ENCODE results near the gene CACNB4. TPM values are rescaled to one million over a fixed set of nuclear protein-coding genes. Genes with fewer than 3 reads are reported as not detected.
A peak's percentile ranks its signal among the peaks of the same experiment; 100 is the strongest.
"Not testable (repeated sequence)": the region's sequence is repeated elsewhere in the genome, so short reads cannot be mapped to it uniquely, and the experiment has no call there.

The CACNB4 gene
- total RNA-seq, 1 experiment from 2014 or later: 4.4 TPM

DNA sequence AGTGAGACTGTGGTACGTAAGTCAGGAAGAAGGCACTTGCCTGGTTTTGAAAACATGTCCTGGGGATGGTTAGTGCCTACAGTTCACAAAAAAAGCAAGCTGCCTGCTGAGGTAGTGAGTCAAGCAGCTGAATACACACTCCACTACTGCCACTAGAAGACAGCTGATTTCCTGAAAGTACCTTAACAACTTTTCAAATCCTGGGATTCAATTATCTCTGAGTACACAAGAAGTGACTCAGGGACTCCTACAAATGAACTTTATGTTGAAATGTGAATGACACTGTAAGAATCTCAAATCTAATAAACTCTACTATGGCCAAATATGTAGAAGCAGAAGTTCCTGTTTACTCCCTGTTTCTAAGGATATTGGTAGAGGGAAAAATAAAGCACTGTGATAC lies 212.6 kb downstream of the CACNB4 start:
- DNase-seq (ENCODE audit: low spot score): no peak
- in situ Hi-C loops (cut with HindIII; ENCODE audit: low sequenced_read_pairs): no loop called here

DNA sequence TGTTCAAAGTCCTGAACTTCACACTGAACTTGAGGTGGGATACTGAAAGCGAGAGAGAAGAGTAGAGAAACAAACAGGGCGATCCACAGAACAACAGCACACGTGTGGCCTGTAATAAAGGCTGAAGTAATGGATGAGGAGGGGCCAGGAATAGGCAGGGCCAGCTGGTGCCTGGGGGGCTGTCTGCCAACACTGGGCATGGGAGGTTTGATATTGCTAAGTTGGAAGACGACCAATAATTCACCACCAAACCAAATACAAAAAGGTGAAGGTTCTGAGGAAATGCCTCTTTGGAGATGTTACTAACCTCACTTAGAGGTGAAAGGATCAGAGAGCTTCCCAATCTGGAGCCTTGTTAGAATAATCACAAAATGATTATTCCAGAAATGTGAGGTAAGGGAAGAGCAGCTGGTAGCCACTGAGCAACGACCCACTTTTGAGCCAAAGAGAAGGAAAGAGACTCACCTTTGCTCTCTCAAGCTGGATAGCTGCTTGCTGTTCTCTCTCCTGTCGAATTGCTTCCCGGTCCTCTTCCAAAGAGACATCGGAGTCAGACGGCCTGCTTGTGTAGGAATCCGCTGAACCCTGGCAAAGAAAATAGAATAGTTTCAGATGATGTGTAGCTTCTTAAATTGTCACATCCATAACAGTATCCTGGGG lies 215.9 kb downstream of the CACNB4 start:
- DNase-seq (ENCODE audit: low spot score): peak; percentile 92
- in situ Hi-C loops (cut with HindIII; ENCODE audit: low sequenced_read_pairs): no loop called here

DNA sequence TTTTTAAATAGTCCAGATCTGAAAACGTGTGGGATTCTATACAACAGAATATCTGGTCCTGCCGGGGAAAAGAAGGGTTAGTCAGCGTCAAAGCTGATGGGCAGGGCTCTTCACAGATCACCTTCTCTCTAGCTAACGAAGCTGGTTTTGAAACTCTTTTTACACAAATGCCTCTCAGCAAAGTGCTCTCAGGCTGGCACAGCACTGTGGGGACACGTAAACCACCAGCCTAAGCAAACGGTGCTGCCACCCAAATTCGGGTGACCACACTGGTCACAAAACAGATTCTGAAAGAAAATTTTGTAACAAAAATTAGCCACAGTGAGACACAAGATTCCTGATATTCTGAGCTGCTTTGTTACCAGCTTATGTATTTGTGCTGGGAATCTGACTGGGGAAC lies 217.5 kb downstream of the CACNB4 start:
- in situ Hi-C loops (cut with HindIII; ENCODE audit: low sequenced_read_pairs): no loop called here
- DNase-seq (ENCODE audit: low spot score): no peak

DNA sequence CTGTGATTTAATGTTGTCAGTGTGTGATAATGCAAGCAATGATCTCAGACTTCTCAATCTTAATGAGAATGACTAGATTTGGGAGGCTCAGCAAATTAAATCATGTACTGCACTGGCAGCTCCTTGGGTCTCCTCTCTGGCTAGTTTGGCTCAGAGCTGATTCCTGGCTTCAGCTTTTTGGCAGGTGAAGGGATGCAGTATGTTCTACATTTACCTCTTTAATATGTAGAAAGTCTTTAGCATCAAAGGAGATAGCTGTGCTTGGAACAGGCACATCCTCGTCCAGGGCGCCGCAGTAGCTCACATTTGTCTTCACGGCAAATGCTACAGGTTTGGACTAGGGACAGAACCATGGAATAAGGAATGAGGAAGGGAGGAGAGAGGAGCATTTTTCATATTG lies 218.3 kb downstream of the CACNB4 start:
- in situ Hi-C loops (cut with HindIII; ENCODE audit: low sequenced_read_pairs): no loop called here
- peak; percentile 86 for DNase-seq (ENCODE audit: low spot score)

DNA sequence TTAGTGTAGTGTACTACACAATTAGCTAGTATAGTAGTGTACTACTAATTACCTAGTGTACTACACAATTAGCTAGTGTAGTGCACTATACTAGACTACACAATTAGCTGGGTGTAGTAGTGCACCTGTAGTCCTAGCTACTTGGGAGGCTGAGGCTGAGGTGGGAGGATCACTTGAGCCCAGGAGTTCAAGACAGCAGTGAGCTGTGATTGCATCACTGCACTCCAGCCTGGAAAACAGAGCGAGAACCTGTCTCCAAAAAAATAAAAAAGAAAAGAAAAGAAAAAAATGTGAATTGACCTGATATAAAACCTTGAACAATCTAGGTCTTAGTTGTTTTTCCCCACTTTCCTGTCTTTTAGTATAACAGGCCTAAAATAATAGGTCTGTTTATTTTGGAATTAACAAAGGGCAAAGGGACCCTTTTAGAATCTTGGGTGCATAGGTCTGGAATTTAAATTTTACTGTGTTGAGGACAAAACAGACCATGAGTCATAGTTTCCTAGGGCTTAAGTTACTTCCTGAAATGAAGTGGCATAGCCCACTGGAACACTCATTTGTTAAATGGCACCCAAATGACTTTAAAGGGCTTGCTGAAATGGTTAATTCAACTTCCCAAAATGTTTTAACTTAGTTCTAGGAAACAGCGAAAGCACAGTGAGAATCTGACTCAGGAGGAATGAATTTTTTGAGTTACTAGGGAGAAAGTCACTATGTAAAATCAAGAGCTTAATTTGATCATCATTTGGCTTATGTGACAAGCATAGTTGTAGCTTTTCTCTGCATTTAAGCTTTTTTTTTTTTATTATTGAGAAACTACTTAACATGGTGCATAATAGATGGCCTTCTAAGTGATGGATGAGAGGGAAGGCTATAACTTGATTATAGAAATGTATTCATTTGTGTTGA lies 219.9 kb downstream of the CACNB4 start:
- in situ Hi-C loops (cut with HindIII; ENCODE audit: low sequenced_read_pairs): no loop called here
- DNase-seq (ENCODE audit: low spot score): no peak

DNA sequence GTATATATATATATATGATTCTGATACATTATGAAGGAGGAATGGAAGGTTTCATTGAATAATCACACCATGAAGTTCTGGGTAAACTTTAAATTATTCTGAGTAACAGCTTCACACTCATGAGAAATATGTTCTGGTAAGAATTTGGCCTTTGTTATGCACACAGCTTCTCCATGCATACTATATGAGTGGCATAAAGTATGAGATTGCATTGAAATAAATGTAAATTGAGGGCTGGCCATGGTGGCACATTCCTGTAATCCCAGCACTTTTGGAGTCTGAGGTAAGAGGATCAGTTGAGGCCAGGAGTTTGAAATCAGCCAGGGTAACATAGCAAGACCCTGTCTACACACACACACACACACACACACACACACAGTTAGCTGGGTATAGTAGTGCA lies 220.6 kb downstream of the CACNB4 start:
- no peak for DNase-seq (ENCODE audit: low spot score)
- in situ Hi-C loops (cut with HindIII; ENCODE audit: low sequenced_read_pairs): no loop called here

DNA sequence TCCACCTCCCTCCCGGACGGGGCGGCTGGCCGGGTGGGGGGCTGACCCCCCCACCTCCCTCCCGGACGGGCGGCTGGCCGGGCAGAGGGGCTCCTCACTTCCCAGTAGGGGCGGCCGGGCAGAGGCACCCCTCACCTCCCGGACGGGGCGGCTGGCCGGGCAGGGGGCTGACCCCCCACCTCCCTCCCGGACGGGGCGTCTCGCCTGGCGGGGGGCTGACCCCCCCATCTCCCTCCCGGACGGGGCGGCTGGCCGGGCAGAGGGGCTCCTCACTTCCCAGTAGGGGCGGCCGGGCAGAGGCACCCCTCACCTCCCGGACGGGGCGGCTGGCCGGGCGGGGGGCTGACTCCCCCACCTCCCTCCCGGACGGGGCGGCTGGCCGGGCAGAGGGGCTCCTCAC lies 223.2 kb downstream of the CACNB4 start:
- in situ Hi-C loops (cut with HindIII; ENCODE audit: low sequenced_read_pairs); DNase-seq (ENCODE audit: low spot score): not testable (repeated sequence)

DNA sequence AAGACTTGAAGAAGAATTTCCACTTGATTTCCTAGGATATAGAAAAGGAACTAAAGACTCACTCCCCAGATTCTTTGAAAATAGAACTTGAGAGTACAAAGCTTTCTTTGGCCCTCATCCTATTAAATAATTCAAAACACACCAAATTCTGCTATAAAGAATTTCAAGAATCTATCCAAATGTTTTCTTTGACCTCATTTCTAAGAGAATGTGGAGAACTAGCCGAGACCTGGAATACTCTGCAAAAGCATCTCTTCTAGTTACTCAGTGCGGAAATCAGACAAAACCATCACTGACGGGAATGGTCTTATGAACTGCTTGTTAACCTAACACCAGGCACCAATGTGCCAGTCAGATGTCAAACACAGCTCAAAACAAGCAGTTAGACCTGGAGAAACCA lies 226.4 kb downstream of the CACNB4 start:
- DNase-seq (ENCODE audit: low spot score): no peak
- in situ Hi-C loops (cut with HindIII; ENCODE audit: low sequenced_read_pairs): no loop called here

DNA sequence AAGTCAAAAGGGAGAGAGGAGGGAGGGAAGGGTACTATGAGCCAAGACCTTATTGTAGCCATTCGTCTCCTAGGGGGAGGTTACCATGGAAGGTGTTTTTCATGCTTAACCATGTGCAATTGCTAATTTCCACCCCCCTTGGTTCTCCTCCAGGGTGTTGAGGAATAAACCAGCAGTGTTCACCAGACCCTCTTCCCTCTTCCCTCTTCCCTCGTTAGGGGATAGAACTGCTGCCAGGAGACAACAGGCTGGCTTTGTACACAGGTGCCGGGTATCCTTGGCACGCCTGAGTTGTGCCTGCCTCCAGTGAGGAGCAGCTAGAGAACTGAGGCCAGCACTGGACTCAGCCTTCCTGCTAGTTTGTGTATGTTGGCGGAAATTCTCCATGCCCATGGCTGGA lies 229.6 kb downstream of the CACNB4 start:
- in situ Hi-C loops (cut with HindIII; ENCODE audit: low sequenced_read_pairs): no loop called here
- peak; percentile 76 for DNase-seq (ENCODE audit: low spot score)

DNA sequence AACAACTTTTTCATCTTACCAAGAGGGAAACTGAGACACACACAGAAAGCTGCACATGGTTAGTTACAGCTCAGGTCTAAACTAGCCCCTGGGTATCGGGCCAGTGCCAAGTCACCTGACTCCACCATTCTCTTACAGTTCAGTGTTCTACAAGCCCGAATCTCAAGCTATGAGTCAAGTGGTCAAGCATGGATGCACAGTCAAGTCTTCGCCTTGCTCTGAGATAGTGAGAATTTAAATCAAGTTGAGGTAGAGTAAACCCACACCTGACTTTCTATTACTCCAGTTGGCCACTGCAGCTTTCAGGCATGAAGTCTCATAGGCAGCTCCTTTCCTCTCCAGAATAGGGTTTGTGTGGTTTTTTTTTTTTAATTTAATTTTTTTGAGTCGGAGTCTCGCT lies 236.1 kb downstream of the CACNB4 start:
- in situ Hi-C loops (cut with HindIII; ENCODE audit: low sequenced_read_pairs): no loop called here
- no peak for DNase-seq (ENCODE audit: low spot score)

DNA sequence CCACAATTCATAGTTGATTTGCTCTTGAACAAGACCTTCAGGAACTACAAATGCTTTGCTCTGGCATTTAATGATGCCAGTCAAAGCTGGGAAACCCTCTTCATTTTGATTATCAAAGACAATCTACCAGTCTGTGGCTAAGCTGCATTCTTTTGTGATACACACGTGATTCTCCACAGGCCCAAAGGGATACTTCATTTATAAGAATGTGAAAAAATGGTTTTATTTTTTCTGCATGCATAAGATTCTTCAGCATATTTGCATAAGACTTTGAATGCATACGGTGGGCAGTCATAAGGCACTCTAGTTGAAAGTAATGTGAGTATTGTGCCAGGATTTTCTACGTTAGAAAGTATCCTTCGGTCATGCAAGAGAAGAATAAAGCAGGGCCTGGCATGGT lies 237.7 kb downstream of the CACNB4 start:
- DNase-seq (ENCODE audit: low spot score): no peak
- in situ Hi-C loops (cut with HindIII; ENCODE audit: low sequenced_read_pairs): no loop called here

DNA sequence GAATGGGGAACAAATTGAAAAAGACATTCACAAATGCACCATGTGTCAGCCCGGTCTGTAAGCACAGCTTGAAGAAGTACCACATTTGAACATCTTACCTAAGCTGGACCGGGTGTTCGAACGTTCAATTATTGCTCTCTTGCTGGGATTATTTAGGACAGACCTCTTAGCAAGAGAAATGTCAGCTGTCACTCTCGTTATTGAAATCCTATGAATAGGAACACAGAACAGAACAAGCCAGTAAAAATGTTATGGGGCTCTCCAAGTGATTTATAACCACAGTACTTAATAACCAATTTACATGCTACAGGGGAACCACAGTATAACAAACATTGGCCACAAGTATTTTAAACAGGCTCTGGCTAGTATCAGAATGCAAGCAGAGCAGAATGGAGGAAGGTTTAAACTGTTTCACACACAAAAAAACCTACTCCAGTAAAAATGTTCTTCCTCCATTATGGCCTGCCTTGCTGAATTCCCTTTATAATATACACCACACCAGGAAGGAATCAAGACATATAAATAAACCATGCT lies 238.2 kb downstream of the CACNB4 start:
- DNase-seq (ENCODE audit: low spot score): no peak
- in situ Hi-C loops (cut with HindIII; ENCODE audit: low sequenced_read_pairs): no loop called here

DNA sequence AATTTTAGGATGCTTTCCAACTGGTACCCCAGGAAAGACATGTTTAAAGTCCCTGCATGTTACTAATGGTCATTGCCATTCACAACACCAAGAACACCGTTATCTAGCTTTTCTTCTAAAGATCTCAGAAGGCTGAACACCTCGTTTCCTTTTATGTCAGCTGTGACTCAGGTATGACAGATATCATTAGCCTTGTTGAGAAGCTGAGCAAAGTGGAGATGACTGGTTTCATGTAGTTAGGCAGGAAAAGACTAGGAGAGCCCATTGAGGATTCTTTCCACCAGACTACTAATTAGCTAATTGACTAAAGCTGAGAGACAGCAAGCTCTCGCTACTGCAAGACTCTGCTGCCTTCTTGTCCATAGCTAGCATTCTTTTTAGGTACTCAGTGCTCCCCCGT lies 238.6 kb downstream of the CACNB4 start:
- no peak for DNase-seq (ENCODE audit: low spot score)
- in situ Hi-C loops (cut with HindIII; ENCODE audit: low sequenced_read_pairs): no loop called here

DNA sequence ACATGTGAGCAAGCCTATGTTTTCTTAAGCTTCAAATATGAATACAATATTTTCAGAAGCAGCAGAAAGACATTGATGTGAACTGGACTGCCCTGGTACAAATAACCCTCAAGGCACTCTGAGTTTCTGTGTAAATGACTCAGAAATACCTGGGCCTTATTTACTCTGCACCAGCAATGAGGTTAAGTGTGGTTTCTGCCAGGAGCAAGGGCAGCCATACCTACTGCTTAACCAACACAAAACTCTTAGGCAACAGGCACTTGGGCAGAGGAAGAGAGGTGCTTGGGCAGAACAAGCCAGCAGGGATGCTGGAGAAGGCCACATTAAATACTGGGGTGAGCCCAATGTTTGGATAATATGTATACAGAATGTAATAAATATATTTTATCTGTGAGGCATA lies 241.2 kb downstream of the CACNB4 start:
- in situ Hi-C loops (cut with HindIII; ENCODE audit: low sequenced_read_pairs): no loop called here
- DNase-seq (ENCODE audit: low spot score): no peak

DNA sequence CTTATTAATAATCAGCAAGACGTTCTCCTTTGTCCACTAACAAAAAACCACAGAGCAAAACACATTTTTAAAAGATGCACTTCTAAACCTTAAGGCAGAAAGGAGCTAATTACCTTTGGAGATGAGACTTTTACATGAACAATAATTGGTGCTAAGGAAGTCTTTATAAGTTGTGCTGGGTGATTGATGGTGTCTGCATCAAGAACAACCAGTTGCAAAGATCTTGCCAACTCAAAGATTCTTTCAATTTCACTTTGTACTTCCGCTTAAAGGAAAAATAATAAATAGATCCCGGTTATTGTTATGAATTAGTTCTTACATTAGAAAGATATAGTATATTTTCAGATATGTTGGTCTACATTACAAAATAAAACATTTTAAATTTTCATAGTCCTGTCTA lies 243.7 kb downstream of the CACNB4 start:
- in situ Hi-C loops (cut with HindIII; ENCODE audit: low sequenced_read_pairs): no loop called here
- DNase-seq (ENCODE audit: low spot score): no peak

DNA sequence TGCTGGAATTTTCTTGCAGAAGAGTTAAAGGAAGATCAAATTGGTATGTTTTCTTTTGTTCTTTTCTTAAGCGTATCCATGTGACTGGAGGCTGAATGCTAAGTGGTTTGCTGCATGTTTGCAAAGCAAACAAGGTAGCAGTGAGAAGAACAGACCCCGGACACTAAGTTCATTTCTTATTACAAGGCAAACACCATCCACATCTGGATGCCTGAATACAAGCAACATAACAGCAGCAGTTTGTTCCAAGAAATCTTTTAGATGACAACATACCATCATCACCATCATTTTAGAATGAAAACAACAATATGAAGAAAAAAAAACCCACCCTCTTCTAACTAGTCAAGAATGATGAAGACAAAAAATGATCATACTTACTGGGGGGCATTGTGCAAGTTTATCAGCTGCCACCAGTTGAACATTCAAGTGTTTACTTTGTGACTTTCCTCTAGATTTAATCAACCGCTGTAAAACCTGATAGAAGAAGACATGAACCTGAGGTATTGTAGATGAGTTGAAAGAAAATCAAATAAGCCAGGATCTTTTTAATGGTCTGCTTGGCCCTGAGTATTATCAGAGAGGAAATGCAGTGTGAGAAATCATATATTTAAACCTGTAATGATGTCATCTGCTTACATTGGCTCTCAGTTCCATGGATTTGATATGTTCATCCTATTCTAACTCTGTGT lies 245.6 kb downstream of the CACNB4 start:
- no peak for DNase-seq (ENCODE audit: low spot score)

DNA sequence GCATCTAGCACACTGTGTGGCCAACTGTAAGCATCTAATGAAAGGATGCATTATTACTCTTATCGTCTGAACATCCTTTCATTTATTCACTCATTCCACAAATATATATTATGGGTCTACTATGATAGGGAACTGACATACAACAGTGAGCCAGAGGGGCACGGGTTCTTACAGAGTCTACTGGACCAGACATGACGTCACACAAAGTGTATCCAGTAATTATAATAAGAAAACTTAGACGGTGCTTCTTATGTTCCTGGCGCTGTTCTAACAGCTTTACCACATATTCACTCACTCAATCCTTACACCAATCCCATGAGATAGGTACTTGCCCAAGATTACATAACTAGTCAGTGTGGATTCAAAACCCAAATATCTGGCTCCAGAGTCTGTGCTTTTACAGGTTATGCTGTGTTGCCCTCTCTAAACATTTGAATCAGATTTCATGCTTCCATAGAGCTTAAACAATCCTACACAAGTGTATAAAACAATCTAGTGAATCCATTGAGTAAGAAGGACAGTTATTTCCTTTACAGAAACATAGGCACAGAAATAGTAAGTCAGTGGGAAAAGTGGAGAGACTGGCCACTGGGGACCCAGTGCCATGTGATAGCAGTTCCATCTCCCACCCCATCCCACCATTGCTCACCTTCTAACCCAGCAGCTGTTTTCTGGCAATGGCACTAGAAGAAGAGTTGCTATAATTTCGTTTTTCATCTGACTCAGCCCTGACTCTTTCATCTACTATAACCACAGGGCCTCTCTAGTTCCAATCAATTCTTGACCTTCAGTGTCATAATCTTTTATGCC lies 246.4 kb downstream of the CACNB4 start:
- in situ Hi-C loops (cut with HindIII; ENCODE audit: low sequenced_read_pairs): no loop called here

More for the DNA sequence above, 245.6 kb downstream of the CACNB4 start:
- in situ Hi-C loops (cut with HindIII; ENCODE audit: low sequenced_read_pairs): no loop called here

DNA sequence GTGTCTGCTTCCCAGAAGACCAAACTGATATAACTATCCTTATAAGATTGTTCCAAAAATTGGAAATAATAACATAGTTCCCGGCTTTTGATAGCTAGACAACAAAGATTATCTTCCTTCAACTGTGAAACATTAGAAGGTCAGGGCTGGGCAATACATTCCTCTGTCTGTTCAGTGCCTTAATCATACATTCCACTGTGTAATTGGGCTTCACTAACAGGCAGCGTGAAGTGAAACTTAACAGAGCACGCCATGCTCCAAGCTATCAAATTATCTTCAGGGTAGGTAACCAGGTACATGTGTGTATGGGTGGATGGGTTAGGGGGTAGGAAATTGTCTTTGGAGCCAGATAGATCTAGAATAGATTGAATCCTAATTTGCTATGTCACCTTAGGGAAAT lies 247.1 kb downstream of the CACNB4 start:
- in situ Hi-C loops (cut with HindIII; ENCODE audit: low sequenced_read_pairs): no loop called here
- no peak for DNase-seq (ENCODE audit: low spot score)

More for the DNA sequence above, 246.4 kb downstream of the CACNB4 start:
- no peak for DNase-seq (ENCODE audit: low spot score)

DNA sequence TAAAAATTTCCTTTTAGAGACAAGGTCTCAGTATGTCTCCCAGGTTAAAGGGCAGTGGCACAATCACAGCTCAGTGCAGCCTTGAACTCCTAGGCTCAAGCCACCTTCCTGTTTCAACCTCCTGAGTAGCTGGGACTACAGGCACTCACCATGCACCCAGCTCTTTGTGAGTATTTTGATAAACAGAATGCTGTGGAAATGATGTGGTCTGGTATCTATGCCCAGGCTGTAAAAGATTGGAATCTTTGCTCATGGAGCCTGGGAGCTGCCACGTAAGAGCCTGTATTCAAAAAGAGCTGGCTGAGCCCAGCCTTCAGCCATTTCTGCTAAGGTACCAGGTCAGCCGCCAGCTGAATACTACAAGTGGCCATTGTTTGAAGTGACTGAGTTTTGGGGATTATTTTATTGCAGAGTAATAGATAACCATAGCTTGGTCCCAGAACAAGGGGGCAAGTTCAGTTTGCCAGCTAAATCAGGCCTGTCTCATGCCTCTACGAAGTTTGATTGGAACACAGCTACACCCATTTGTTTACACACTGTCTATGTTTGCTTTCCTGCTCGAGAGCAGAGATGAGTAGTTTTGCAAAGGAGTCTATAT lies 249.3 kb downstream of the CACNB4 start:
- in situ Hi-C loops (cut with HindIII; ENCODE audit: low sequenced_read_pairs): no loop called here
- no peak for DNase-seq (ENCODE audit: low spot score)
